ENCODE results near the gene ITGA2. TPM values are rescaled to one million over a fixed set of nuclear protein-coding genes. Genes with fewer than 3 reads are reported as not detected.

The ITGA2 gene
- polyA plus RNA-seq, 1 experiment: 5.3 TPM

DNA sequence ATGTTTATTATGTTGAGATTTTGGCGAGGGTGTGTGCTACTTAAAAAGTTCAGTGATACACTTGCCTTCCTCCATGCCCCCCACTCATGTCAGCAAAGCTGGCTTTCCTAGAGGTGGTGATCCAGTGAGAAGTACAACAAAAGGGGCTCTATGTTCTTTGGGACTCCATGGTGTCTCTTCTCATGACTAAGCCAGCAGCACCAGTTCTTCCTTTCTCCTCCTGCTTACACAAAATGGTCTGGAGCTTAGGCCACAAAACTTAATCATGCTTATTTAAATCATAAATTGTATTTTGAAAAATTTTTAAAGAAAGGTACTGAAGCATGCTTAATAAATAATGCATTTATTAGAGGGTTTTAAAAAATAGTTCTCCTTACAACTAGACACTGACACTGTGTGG is 98.0 kb downstream of the ITGA2 start:
- Histone ChIP-seq H3K36me3 (ENCODE audit: control insufficient read depth, insufficient read depth, low read length) (peaks cover 4% of the 10 kb centered on the region), H3K4me3 (ENCODE audit: low read depth, low read length) (no peak overlapping the region), H3K27me3 (ENCODE audit: control insufficient read depth, insufficient read depth, low read length) (no peaks in the 10 kb centered on the region)
- ChIA-PET POLR2A (no interaction called here), CTCF (interaction anchor here (1.5 to 7.2 kb wide), 3 partner anchors 139 to 1142 kb away, joined by 3 to 57 read pairs (median 3); no protein-coding TSS in a partner anchor)
- TF ChIP-seq, protein P1, sequence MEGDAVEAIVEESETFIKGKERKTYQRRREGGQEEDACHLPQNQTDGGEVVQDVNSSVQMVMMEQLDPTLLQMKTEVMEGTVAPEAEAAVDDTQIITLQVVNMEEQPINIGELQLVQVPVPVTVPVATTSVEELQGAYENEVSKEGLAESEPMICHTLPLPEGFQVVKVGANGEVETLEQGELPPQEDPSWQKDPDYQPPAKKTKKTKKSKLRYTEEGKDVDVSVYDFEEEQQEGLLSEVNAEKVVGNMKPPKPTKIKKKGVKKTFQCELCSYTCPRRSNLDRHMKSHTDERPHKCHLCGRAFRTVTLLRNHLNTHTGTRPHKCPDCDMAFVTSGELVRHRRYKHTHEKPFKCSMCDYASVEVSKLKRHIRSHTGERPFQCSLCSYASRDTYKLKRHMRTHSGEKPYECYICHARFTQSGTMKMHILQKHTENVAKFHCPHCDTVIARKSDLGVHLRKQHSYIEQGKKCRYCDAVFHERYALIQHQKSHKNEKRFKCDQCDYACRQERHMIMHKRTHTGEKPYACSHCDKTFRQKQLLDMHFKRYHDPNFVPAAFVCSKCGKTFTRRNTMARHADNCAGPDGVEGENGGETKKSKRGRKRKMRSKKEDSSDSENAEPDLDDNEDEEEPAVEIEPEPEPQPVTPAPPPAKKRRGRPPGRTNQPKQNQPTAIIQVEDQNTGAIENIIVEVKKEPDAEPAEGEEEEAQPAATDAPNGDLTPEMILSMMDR (IDR thresholded peaks at IDR 0.05; ENCODE audit: insufficient read depth, low read depth, low read length): no peak
- no peak for DNase-seq (ENCODE audit: low read depth)

DNA sequence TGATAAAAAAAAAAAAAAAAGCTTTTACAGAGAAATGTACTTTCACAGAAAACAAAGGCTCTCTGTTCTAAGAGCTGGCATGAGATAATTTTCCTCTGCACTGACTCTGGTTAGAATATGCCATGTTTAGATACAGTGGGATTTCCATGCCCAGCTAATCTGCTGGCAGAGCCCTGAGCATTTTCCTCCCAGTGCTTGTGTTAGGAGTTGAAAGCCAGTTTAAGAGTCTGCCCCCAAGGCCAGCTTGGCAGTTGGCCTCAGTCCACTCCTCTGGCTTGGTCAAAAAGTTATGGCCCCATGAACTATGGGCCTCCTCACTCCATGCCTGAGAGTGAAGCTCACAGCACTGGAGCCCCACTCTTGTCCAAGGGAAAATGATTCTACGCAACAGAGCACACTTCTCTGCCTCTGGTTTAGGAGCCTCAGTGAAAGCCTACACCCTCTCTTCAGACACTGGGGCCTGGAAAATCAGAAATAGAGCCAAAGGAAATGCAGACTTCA is 98.5 kb downstream of the ITGA2 start:
- TF ChIP-seq, protein P1 (IDR thresholded peaks at IDR 0.05; ENCODE audit: insufficient read depth, low read depth, low read length): no peak
- CTCF ChIA-PET: interaction anchor here (0.6 to 7.2 kb wide), 5 partner anchors 10 to 1141 kb away, joined by 3 to 57 read pairs (median 4); no protein-coding TSS in a partner anchor

DNA sequence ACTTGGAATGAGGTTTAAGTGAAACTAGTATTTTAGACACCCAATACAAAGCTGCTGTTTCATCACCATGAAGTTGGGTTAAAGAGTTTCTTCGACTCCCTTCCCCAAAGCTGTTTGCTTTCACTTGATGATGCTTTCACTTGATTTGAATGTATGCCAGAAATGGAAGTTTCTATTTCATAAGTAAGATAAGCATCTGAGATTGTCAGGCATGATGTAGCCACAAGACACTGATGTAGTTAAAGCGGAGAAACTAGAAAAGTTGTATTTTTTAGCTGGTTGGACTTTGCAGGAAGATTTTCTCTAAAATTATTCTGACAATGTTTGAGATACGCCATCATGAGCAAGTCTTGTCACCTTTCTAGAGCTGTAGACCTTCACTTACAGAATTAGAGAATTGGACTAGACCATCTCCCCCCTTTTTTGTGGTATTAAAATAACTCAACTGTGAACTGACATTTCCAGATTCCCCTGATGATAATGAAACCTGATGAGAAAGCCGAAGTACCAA is 100.4 kb downstream of the ITGA2 start:
- TF ChIP-seq, protein P1 (IDR thresholded peaks at IDR 0.05; ENCODE audit: insufficient read depth, low read depth, low read length): no peak
- CTCF ChIA-PET: interaction anchor here (0.7 to 7.2 kb wide), 2 partner anchors 8 to 141 kb away, joined by 4 to 57 read pairs; no protein-coding TSS in a partner anchor
- no peaks in the 10 kb centered on the region for H3K27me3 ChIP-seq (ENCODE audit: control insufficient read depth, insufficient read depth, low read length)
- peaks cover 4% of the 10 kb centered on the region for H3K36me3 ChIP-seq (ENCODE audit: control insufficient read depth, insufficient read depth, low read length)
- DNase-seq (ENCODE audit: low read depth): no peak
- POLR2A ChIA-PET: no interaction called here
- H3K4me3 ChIP-seq (ENCODE audit: low read depth, low read length): no peak overlapping the region

More for the DNA sequence above, 98.5 kb downstream of the ITGA2 start:
- no peak for DNase-seq (ENCODE audit: low read depth)
- no peaks in the 10 kb centered on the region for H3K27me3 ChIP-seq (ENCODE audit: control insufficient read depth, insufficient read depth, low read length)
- H3K4me3 ChIP-seq (ENCODE audit: low read depth, low read length): no peak overlapping the region
- peaks cover 4% of the 10 kb centered on the region for H3K36me3 ChIP-seq (ENCODE audit: control insufficient read depth, insufficient read depth, low read length)
- POLR2A ChIA-PET: no interaction called here

DNA sequence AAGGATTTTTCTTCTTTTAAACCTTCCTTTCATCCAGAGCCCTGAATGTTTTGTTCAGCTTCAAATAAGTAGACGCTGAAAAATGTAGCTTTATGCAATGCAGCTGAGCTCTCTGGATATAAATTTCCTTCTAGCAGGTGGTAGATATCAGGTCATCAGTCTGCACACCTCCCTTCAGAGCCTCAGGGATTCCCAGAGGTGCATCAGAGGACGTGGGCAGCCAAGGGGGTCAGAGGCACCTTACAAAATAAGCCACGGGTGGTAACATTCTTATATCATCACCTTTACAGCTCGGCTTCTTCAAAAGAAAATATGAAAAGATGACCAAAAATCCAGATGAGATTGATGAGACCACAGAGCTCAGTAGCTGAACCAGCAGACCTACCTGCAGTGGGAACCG is 101.1 kb downstream of the ITGA2 start:
- Histone ChIP-seq H3K36me3 (ENCODE audit: control insufficient read depth, insufficient read depth, low read length) (peaks cover 4% of the 10 kb centered on the region), H3K27me3 (ENCODE audit: control insufficient read depth, insufficient read depth, low read length) (no peaks in the 10 kb centered on the region), H3K4me3 (ENCODE audit: low read depth, low read length) (no peak overlapping the region)
- POLR2A ChIA-PET: no interaction called here
- CTCF ChIA-PET: interaction anchor here (7.2 kb wide), 1 partner anchor 142 kb away, joined by 57 read pairs; no protein-coding TSS in a partner anchor
- no peak for DNase-seq (ENCODE audit: low read depth)
- TF ChIP-seq, protein P1 (IDR thresholded peaks at IDR 0.05; ENCODE audit: insufficient read depth, low read depth, low read length): no peak

DNA sequence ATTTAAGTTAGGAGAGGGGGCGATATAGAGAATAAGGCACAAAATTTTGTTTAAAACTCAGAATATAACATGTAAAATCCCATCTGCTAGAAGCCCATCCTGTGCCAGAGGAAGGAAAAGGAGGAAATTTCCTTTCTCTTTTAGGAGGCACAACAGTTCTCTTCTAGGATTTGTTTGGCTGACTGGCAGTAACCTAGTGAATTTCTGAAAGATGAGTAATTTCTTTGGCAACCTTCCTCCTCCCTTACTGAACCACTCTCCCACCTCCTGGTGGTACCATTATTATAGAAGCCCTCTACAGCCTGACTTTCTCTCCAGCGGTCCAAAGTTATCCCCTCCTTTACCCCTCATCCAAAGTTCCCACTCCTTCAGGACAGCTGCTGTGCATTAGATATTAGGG is 102.1 kb downstream of the ITGA2 start:
- Histone ChIP-seq H3K36me3 (ENCODE audit: control insufficient read depth, insufficient read depth, low read length) (peaks cover 5% of the 10 kb centered on the region), H3K27me3 (ENCODE audit: control insufficient read depth, insufficient read depth, low read length) (no peaks in the 10 kb centered on the region), H3K4me3 (ENCODE audit: low read depth, low read length) (no peak overlapping the region)
- TF ChIP-seq, protein P1 (IDR thresholded peaks at IDR 0.05; ENCODE audit: insufficient read depth, low read depth, low read length): 0 out of 2 replicates have a peak, but pooled peaks have one; percentile 22
- POLR2A ChIA-PET: no interaction called here
- CTCF ChIA-PET: interaction anchor here (0.5 to 7.2 kb wide), 4 partner anchors 24 to 143 kb away, joined by 3 to 57 read pairs (median 6); no protein-coding TSS in a partner anchor
- no peak for DNase-seq (ENCODE audit: low read depth)
